ENCODE measurements around the gene FHIT. TPM values are rescaled to one million over a fixed set of nuclear protein-coding genes. Genes with fewer than 3 reads are reported as not detected.

Gene FHIT
- total and polyA plus RNA-seq, 4 donors = 2.6 to 21.3 (median 8.7) TPM

DNA sequence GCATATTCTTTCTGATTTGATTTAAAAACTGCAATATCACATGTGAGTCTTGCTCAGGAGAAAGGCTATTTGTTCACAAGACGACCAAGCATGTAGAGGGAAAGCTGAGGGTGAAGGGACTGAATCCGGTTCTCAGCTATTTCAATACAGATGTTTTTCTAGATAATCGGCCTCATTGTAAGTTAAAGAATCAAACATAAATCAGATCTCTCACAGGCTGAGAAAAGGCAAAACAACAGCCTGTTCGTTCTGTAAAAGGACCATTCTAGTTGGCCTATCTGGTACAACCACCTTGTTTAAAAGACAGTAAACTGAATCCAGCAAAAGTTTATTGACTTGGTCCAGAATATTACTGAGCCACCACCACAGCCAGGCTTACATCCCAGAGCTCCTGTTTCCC lies 1155.7 kb downstream of the FHIT start:
- Histone ChIP-seq H3K36me3 (ENCODE audit: control insufficient read depth in 4 of 4, insufficient read depth in 4 of 4, low read length in 4 of 4) (no peaks in the 10 kb centered on the region), H3K9ac (ENCODE audit: insufficient read depth in 1 of 2, low read length in 2 of 2) (no peak overlapping the region), H3K27me3 (ENCODE audit: control insufficient read depth in 3 of 3, insufficient read depth in 3 of 3, low read length in 2 of 3) (no peaks in the 10 kb centered on the region), H3K4me3 (no peak overlapping the region), H3K27ac (ENCODE audit: low read depth in 1 of 2, low read length in 1 of 2) (no peak overlapping the region), H3K4me1 (ENCODE audit: control insufficient read depth in 5 of 5, insufficient read depth in 5 of 5, low read length in 5 of 5) (no peaks in the 10 kb centered on the region), H3K9me3 (ENCODE audit: control insufficient read depth in 4 of 4, insufficient read depth in 3 of 4, low read length in 3 of 4) (peaks cover 0 to 5% (median 0%) of the 10 kb centered on the region in 4 donors)
- no peak for DNase-seq
- TF ChIP-seq, protein P1, sequence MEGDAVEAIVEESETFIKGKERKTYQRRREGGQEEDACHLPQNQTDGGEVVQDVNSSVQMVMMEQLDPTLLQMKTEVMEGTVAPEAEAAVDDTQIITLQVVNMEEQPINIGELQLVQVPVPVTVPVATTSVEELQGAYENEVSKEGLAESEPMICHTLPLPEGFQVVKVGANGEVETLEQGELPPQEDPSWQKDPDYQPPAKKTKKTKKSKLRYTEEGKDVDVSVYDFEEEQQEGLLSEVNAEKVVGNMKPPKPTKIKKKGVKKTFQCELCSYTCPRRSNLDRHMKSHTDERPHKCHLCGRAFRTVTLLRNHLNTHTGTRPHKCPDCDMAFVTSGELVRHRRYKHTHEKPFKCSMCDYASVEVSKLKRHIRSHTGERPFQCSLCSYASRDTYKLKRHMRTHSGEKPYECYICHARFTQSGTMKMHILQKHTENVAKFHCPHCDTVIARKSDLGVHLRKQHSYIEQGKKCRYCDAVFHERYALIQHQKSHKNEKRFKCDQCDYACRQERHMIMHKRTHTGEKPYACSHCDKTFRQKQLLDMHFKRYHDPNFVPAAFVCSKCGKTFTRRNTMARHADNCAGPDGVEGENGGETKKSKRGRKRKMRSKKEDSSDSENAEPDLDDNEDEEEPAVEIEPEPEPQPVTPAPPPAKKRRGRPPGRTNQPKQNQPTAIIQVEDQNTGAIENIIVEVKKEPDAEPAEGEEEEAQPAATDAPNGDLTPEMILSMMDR (IDR thresholded peaks at IDR 0.05; ENCODE audit: control extremely low read depth, extremely low read depth) = no peak
- no peak for ATAC-seq (ENCODE audit: insufficient read depth, low FRiP score)
- WGBS, 2 donors = 38 to 39% methylated on average over 4 of the region's 4 CpGs

DNA sequence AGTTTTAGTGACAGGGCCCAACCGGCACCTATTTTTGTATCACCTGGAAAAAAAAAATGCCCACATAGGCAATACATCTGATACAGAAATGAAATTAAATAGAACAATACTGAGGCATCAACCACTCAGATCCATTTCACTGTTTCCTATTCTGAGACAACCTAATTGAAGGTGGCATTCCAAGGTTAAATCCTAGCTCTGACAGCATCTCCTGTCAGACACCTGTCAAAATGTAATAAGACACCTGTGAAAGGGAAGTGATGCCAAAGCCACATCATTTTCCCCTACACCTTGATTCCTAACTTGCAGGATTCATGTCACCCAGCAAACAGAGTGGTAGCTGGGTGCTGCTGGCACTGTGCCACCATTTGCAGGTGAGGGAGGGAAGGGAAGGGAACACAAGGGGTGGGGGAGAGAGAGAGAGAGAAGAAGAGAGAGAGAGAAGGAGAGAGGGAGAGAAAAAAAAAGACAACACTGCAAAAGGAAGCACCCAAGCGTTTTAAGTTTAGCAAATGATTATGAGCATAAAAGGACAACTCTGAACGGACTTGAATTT lies 1156.8 kb downstream of the FHIT start:
- Histone ChIP-seq H3K27ac (ENCODE audit: low read depth in 1 of 2, low read length in 1 of 2) (no peak overlapping the region), H3K27me3 (ENCODE audit: control insufficient read depth in 3 of 3, insufficient read depth in 3 of 3, low read length in 2 of 3) (no peaks in the 10 kb centered on the region), H3K9me3 (ENCODE audit: control insufficient read depth in 4 of 4, insufficient read depth in 3 of 4, low read length in 3 of 4) (peaks cover 0 to 5% (median 0%) of the 10 kb centered on the region in 4 donors), H3K4me1 (ENCODE audit: control insufficient read depth in 5 of 5, insufficient read depth in 5 of 5, low read length in 5 of 5) (no peaks in the 10 kb centered on the region), H3K9ac (ENCODE audit: insufficient read depth in 1 of 2, low read length in 2 of 2) (no peak overlapping the region), H3K4me3 (no peak overlapping the region), H3K36me3 (ENCODE audit: control insufficient read depth in 4 of 4, insufficient read depth in 4 of 4, low read length in 4 of 4) (no peaks in the 10 kb centered on the region)
- TF ChIP-seq, protein P1 (IDR thresholded peaks at IDR 0.05; ENCODE audit: control extremely low read depth, extremely low read depth) = no peak
- ATAC-seq (ENCODE audit: insufficient read depth, low FRiP score) (no peak), DNase-seq (no peak)
- 76 to 88% methylated on average over 3 of the region's 3 CpGs for WGBS, 2 donors

DNA sequence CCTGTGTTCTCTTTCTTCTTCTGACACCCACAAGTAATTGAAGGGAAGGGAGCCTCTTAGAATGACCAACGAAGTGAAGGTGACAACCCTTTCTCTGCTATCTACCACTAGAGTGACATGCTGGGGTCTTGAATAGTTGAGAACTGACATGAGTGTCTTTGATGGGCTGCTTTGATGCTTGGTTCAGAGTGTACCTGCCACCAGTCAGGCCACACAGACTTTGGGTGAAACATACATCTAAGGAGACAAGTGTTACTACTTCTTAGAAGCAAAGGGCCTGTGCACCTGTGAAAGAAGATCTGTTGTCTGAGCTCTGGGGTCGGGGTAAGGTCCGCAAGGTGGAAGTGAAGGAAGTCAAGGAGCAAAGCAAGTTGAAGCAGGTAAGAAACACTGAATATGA lies 1160.7 kb downstream of the FHIT start:
- ATAC-seq (ENCODE audit: insufficient read depth, low FRiP score) = no peak
- no peak for DNase-seq
- TF ChIP-seq, protein P1 (IDR thresholded peaks at IDR 0.05; ENCODE audit: control extremely low read depth, extremely low read depth) = no peak
- peaks cover 0 to 2% (median 0%) of the 10 kb centered on the region in 5 donors for H3K4me1 ChIP-seq (ENCODE audit: control insufficient read depth in 5 of 5, insufficient read depth in 5 of 5, low read length in 5 of 5)
- no peak overlapping the region for H3K27ac ChIP-seq (ENCODE audit: low read depth in 1 of 2, low read length in 1 of 2)
- peaks cover 0 to 5% (median under 1%) of the 10 kb centered on the region in 4 donors for H3K9me3 ChIP-seq (ENCODE audit: control insufficient read depth in 4 of 4, insufficient read depth in 3 of 4, low read length in 3 of 4)
- H3K4me3 ChIP-seq = no peak overlapping the region
- H3K36me3 ChIP-seq (ENCODE audit: control insufficient read depth in 4 of 4, insufficient read depth in 4 of 4, low read length in 4 of 4) = no peaks in the 10 kb centered on the region
- H3K27me3 ChIP-seq (ENCODE audit: control insufficient read depth in 3 of 3, insufficient read depth in 3 of 3, low read length in 2 of 3) = no peaks in the 10 kb centered on the region
- 79 to 81% methylated on average over 3 of the region's 3 CpGs for WGBS, 2 donors
- H3K9ac ChIP-seq (ENCODE audit: insufficient read depth in 1 of 2, low read length in 2 of 2) = no peak overlapping the region

DNA sequence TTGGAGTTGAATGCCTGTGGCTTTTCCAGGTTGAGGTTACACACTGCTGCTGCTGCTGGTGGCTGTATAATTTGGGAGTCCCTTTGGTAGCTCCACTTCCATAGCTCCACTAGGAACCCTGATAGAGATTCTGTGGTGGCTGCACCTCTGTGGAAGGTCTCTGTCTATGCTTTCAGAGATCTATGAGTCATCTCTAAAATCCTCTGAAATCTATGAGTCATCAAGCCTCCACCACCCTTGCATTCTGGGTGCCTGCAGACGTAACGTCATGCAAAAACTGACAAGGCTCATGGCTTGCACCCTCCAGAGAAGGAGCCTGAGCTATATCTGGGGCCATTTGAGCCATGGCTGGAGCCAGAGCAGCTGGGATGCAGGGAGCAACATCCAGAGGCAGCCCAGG lies 1164.4 kb downstream of the FHIT start:
- WGBS, 2 donors = 75 to 90% methylated on average over 2 of the region's 2 CpGs
- DNase-seq (no peak), ATAC-seq (ENCODE audit: insufficient read depth, low FRiP score) (no peak)
- TF ChIP-seq, protein P1 (IDR thresholded peaks at IDR 0.05; ENCODE audit: control extremely low read depth, extremely low read depth) = no peak
- Histone ChIP-seq H3K9me3 (ENCODE audit: control insufficient read depth in 4 of 4, insufficient read depth in 3 of 4, low read length in 3 of 4) (peaks cover 0 to 2% (median 0%) of the 10 kb centered on the region in 4 donors), H3K27me3 (ENCODE audit: control insufficient read depth in 3 of 3, insufficient read depth in 3 of 3, low read length in 2 of 3) (no peaks in the 10 kb centered on the region), H3K36me3 (ENCODE audit: control insufficient read depth in 4 of 4, insufficient read depth in 4 of 4, low read length in 4 of 4) (no peaks in the 10 kb centered on the region), H3K4me3 (no peak overlapping the region), H3K27ac (ENCODE audit: low read depth in 1 of 2, low read length in 1 of 2) (no peak overlapping the region), H3K9ac (ENCODE audit: insufficient read depth in 1 of 2, low read length in 2 of 2) (no peak overlapping the region), H3K4me1 (ENCODE audit: control insufficient read depth in 5 of 5, insufficient read depth in 5 of 5, low read length in 5 of 5) (peaks cover 0 to 2% (median 0%) of the 10 kb centered on the region in 5 donors)

Measured in lung (tissue), 12 donors.